ENCODE data around the gene IL17RE. TPM values are rescaled to one million over a fixed set of nuclear protein-coding genes. Genes with fewer than 3 reads are reported as not detected.
A peak's percentile ranks its signal among the peaks of the same experiment; 100 is the strongest.

IL17RE gene
- total and polyA plus RNA-seq, 9 of the 15 experiments (the other 6 are each of a cell fraction or from before 2014, with no cell fraction given) = 0.32 to 1.9 (median 0.51) TPM; not detected in 4

DNA sequence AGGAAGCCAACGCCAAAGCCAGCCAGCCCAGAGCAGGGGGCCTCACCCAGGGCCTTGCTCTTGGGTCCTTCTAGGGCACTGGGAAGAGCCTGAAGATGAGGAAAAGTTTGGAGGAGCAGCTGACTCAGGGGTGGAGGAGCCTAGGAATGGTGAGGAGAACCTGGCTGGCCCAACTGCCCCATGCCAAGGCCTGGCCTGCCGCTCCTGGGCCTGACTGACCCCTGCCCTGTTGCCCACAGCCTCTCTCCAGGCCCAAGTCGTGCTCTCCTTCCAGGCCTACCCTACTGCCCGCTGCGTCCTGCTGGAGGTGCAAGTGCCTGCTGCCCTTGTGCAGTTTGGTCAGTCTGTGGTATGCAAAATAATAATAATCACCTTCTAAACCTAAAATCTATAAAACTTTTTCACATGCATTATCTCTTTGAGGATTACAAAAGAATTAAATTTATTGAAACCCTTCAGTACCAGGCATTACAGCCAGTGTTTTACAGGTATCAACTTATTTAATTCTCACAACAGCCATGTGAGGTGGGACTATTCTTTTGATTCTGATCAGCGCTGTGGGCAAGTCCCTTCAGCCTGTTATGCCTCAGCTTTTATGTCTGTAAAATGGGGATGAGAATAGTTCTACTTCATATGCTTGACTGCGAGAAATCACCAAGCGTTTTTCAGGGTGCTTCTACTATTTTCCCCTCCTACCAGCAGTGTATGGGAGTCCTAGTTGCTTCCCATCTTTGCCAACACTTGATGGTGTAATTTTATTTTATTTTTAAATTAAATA, 15.8 kb downstream of the IL17RE start:
- ATAC-seq (no peak), DNase-seq (ENCODE audit: extremely low read depth in 1 of 4, low spot score in 3 of 4) (no peak), FAIRE-seq (no peak)
- peaks cover 3% of the 10 kb centered on the region for H3K9me1 ChIP-seq (ENCODE audit: control insufficient read depth, insufficient read depth, low read length)
- H3K4me2 ChIP-seq (ENCODE audit: insufficient read depth, low read length) = no peak overlapping the region
- H4K20me1 ChIP-seq (replicated peaks; ENCODE audit: control insufficient read depth, insufficient read depth, low read length) = no peaks in the 10 kb centered on the region
- ChIA-PET POLR2A (interaction anchor here (0.9 to 1.4 kb wide), 3 partner anchors 12 to 25 kb away, joined by 3 to 5 read pairs (median 4); no protein-coding TSS in a partner anchor), CTCF (ENCODE audit: low intra/inter-chr PET ratio) (no interaction called here)
- H3K4me3 ChIP-seq = no peak overlapping the region
- H3K27me3 ChIP-seq (ENCODE audit: control insufficient read depth in 2 of 2, insufficient read depth in 2 of 2, low read length in 2 of 2) = no peaks in the 10 kb centered on the region
- no peaks in the 10 kb centered on the region for H3K36me3 ChIP-seq (ENCODE audit: control insufficient read depth, insufficient read depth, low read length)
- H2AFZ ChIP-seq (ENCODE audit: low read depth, low read length) = no peak overlapping the region
- TF ChIP-seq C11orf30 (IDR thresholded peaks at IDR 0.05; ENCODE audit: low read depth) (no peak), TEAD2 (tag; IDR thresholded peaks at IDR 0.05) (no peak), KDM1A (IDR thresholded peaks at IDR 0.05) (peak in 1 of 2 experiments; percentile 38; a peak in 1 of 4 replicates), BCOR (IDR thresholded peaks at IDR 0.05) (peak; percentile 47; the same call in 1 of the 2 replicates), RBM25 (IDR thresholded peaks at IDR 0.05; ENCODE audit: low read depth, low read length, severe bottlenecking) (peak; percentile 96)
- intact Hi-C loops (cut with micrococcal nuclease) (loop anchor here (5.0 kb wide), 1 partner anchor 56 kb away; no protein-coding TSS in a partner anchor), in situ Hi-C loops (cut with MboI) (no loop called here)
- no peak overlapping the region for H3K27ac ChIP-seq (ENCODE audit: extremely low read depth, low read depth, low read length)
- WGBS (ENCODE audit: insufficient coverage, low coverage, missing lambda C conversion rate) = 72% methylated on average over 8 of the region's 8 CpGs
- peak overlapping the region in 1 of 2 experiments; percentile 91; a peak in 2 of 4 replicates for H3K9ac ChIP-seq (ENCODE audit: insufficient read depth in 1 of 2, low read depth in 2 of 2, low read length in 2 of 2)
- no TSS peak for BruUV-seq (replicated peaks)
- no peaks in the 10 kb centered on the region for H3K79me2 ChIP-seq (ENCODE audit: control insufficient read depth, insufficient read depth, low read length)
- peaks cover 13 to 34% of the 10 kb centered on the region in 2 experiments for H3K4me1 ChIP-seq (replicated peaks in 1 of 2; ENCODE audit: control insufficient read depth in 2 of 2, insufficient read depth in 2 of 2, low read length in 2 of 2)
- no peaks in the 10 kb centered on the region for H3K9me3 ChIP-seq (replicated peaks; ENCODE audit: control insufficient read depth, insufficient read depth, low read depth, low read length)

DNA sequence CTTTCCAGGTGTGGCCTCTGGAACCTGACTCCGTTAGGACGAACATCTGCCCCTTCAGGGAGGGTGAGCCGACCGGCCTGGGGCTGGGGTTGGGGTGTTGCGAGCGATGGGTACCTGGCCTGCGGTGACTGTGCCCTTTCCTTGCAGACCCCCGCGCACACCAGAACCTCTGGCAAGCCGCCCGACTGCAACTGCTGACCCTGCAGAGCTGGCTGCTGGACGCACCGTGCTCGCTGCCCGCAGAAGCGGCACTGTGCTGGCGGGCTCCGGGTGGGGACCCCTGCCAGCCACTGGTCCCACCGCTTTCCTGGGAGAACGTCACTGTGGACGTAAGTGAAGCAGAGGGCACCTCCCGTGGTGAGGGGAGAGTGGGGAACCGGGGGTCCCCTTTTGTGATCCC, 25.5 kb downstream of the IL17RE start:
- Histone ChIP-seq H4K20me1 (replicated peaks; ENCODE audit: control insufficient read depth, insufficient read depth, low read length) (no peaks in the 10 kb centered on the region), H3K4me1 (replicated peaks in 1 of 2; ENCODE audit: control insufficient read depth in 2 of 2, insufficient read depth in 2 of 2, low read length in 2 of 2) (peaks cover 0 to 21% of the 10 kb centered on the region in 2 experiments; a peak in 3 of 5 replicates), H3K9ac (ENCODE audit: insufficient read depth in 1 of 2, low read depth in 2 of 2, low read length in 2 of 2) (no peak overlapping the region), H3K27ac (ENCODE audit: extremely low read depth, low read depth, low read length) (no peak overlapping the region), H3K9me3 (replicated peaks; ENCODE audit: control insufficient read depth, insufficient read depth, low read depth, low read length) (no peaks in the 10 kb centered on the region), H3K27me3 (ENCODE audit: control insufficient read depth in 2 of 2, insufficient read depth in 2 of 2, low read length in 2 of 2) (no peaks in the 10 kb centered on the region), H3K79me2 (ENCODE audit: control insufficient read depth, insufficient read depth, low read length) (no peaks in the 10 kb centered on the region), H3K4me2 (ENCODE audit: insufficient read depth, low read length) (no peak overlapping the region), H3K36me3 (ENCODE audit: control insufficient read depth, insufficient read depth, low read length) (no peaks in the 10 kb centered on the region), H3K4me3 (no peak overlapping the region), H2AFZ (ENCODE audit: low read depth, low read length) (no peak overlapping the region), H3K9me1 (ENCODE audit: control insufficient read depth, insufficient read depth, low read length) (no peaks in the 10 kb centered on the region)
- DNase-seq (ENCODE audit: extremely low read depth in 1 of 4, low spot score in 3 of 4) (no peak), FAIRE-seq (no peak), ATAC-seq (no peak)
- BruUV-seq (replicated peaks) = no TSS peak
- in situ Hi-C loops (cut with MboI) = no loop called here
- CTCF ChIA-PET (ENCODE audit: low intra/inter-chr PET ratio) = no interaction called here
- intact Hi-C loops (cut with micrococcal nuclease) = no loop called here
- 79% methylated on average over 18 of the region's 23 CpGs for WGBS (ENCODE audit: insufficient coverage, low coverage, missing lambda C conversion rate)
- POLR2A ChIA-PET = interaction anchor here (1.0 to 1.3 kb wide), 2 partner anchors 11 to 94 kb away, joined by 3 to 5 read pairs; partner anchors contain the start of gene IL17RC
- TF ChIP-seq HIVEP1 (CRISPR knock-in tag; IDR thresholded peaks at IDR 0.05) (no peak), ZNF134 (CRISPR knock-in tag; conservative IDR thresholded peaks at IDR 0.05) (no peak), POLR2A (conservative IDR thresholded peaks at IDR 0.05) (no peak), SETDB1 (IDR thresholded peaks at IDR 0.05; ENCODE audit: low read length) (no peak), DMBX1 (CRISPR knock-in tag; IDR thresholded peaks at IDR 0.05; ENCODE audit: borderline replicate concordance) (no peak), ZNF140 (CRISPR knock-in tag; IDR thresholded peaks at IDR 0.05) (no peak), XRCC4 (IDR thresholded peaks at IDR 0.05; ENCODE audit: extremely low read depth, insufficient read depth, insufficient read length) (no peak), JUN (IDR thresholded peaks at IDR 0.05; ENCODE audit: borderline replicate concordance, low read depth, low read length) (no peak), JUN (CRISPR knock-in tag; IDR thresholded peaks at IDR 0.05; ENCODE audit: borderline replicate concordance) (no peak), FOXK2 (conservative IDR thresholded peaks at IDR 0.05 in 1 of 2, IDR thresholded peaks at IDR 0.05 in 1 of 2; ENCODE audit: low read depth in 2 of 2) (no peak), NR2C1 (IDR thresholded peaks at IDR 0.05) (no peak), NR2C1 (tag; IDR thresholded peaks at IDR 0.05) (no peak)
- TF ChIP-seq, protein P1, sequence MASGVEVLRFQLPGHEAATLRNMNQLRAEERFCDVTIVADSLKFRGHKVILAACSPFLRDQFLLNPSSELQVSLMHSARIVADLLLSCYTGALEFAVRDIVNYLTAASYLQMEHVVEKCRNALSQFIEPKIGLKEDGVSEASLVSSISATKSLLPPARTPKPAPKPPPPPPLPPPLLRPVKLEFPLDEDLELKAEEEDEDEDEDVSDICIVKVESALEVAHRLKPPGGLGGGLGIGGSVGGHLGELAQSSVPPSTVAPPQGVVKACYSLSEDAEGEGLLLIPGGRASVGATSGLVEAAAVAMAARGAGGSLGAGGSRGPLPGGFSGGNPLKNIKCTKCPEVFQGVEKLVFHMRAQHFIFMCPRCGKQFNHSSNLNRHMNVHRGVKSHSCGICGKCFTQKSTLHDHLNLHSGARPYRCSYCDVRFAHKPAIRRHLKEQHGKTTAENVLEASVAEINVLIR (CRISPR knock-in tag; IDR thresholded peaks at IDR 0.05) = no peak

All from K562 (cell line).